Measurements from ENCODE around the gene SERINC2.

The SERINC2 gene

DNA sequence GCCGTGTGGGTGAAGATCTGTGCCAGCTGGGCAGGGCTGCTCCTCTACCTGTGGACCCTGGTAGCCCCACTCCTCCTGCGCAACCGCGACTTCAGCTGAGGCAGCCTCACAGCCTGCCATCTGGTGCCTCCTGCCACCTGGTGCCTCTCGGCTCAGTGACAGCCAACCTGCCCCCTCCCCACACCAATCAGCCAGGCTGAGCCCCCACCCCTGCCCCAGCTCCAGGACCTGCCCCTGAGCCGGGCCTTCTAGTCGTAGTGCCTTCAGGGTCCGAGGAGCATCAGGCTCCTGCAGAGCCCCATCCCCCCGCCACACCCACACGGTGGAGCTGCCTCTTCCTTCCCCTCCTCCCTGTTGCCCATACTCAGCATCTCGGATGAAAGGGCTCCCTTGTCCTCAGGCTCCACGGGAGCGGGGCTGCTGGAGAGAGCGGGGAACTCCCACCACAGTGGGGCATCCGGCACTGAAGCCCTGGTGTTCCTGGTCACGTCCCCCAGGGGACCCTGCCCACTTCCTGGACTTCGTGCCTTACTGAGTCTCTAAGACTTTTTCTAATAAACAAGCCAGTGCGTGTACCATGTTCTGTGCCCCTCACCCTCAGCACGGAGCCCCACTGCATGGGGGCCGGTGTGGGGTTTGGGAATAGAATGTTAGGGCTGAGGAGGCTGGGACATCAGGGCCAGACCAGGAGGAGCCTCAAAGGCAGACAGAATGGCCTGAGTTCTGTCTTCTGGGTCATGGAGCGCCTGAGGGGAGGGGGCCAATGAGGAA is 21.3 kb downstream of the SERINC2 start:
- DNase-seq (ENCODE audit: low spot score) = peak; percentile 22

DNA sequence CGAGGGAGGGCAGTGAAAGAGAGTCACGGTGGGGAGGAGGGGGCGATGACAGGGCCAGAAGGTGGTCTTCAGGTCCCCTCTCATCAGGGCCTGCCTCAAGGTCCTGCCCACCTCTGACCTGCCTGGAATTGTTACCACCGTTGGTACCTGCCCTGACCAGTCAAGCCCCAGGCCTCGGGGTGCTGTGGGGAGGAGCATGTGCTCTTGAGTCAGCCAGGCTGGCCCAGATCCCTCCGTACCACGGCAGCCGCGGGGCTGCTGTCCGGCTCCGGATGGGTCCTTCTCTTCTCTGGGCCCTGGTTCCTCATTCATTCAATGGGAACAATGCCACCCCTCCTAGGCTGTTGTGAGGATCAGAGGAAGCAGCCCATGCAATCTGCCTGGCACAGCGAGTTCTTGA is 22.0 kb downstream of the SERINC2 start:
- DNase-seq (ENCODE audit: low spot score) = no peak

DNA sequence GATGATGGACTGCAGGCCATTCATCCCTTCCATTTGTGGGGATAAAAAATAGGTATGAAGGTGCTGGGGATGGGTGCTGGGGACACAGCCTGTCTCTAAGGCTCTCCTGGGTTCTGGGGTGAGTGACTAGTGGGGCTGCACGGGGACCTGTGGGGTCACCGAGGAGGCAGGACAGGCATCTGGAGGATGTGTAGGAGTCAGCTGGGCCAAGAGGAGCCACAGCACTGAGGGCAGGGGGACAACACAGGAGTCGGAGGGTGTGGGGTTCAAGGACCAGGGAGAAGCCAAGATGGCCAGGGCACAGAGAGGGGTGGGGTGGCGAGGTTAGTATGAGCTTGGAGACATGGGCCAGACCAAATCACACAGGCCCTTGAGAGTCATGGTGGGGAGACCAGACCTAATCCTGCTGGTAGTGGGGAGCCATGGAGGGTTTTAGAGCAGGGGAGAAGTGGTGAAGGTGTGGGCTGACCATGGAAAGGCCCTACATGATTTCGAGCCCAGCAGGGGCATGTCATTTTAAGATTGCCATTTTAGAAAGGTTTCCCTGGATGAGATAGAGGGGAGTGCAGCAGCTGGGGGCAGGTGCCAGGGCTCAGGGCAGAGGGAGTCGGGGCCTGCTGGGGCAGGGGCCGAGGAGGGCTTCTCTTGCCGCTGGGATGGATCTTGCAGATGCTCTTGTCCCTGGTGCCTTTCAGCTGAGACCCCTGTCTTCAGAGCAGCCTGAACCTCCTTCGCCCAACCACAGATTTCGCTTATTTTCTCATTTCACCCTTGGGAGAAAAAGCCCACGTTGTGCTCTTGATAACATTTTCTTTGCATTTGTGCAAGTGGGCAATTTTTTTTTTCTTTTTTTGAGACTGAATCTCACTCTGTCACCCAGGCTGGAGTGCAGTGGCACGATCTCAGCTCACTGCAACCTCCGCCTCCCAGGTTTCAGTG is 22.7 kb downstream of the SERINC2 start:
- DNase-seq (ENCODE audit: low spot score) = no peak

DNA sequence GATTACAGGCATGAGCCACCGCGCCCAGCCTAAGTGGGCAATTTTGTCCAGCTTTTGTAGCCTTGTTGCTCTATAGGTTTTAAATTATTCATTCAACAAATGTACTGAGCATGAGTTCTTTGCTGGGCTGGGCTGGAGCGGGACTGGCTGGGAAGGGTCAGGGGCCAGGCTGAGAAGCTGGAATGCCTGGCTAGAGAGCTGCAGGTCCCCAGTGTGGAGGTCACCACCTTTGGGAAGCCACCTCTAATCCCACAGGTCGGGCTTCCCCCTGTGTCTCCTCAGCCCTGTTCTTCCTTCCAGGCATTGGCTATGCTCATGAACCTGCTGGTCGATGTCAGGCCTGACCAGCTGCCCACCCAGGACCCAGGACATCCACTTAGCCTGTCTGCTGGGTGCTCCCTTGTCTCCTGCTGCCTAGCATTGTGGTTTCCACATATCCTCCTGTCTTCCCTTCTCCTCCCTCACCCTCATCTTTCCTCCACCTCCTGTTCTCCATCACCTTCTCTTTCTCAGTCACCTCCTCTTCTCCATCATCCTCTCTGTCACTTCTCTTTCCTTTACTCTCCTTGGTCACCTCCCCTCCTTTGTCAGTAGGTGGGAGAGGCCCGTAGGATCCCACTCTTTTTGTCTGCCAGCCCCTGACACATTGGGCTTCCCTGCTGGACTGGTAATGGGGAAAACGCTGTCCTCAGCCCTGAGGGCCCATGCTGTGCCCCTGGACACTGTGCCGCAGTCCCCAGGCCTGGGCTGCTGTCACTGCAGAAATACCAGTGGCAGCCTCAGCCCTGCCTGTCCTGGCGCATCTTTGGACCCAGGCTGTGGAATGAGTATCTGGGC is 23.8 kb downstream of the SERINC2 start:
- DNase-seq (ENCODE audit: low spot score) = no peak

DNA sequence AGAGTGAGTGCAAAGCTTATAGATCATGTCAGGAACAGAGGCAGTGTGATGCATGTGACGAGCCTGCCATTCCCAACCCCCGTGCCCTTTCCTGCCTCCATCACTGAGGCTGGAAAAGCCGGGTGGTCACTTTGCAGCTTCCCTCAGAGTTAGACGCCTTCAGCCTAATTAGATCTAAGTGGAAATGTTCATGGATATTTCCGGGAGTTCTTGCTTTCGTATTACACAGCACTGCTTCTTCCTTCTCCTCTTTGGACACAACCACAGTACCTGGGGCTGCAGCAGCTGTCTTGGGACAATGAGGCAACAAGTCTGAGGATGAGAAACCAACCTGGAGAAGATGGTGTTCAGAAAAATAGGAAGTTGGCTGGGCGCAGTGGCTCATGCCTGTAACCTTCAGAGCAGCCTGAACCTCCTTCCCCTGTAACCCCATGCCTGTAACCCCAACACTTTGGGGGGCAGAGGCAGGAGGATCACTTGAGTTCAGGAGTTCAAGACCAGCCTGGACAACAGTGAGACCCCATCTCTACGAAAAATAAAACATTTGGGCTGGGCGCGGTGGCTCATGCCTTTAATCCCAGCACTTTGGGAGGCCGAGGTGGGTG is 24.5 kb downstream of the SERINC2 start:
- no peak for DNase-seq (ENCODE audit: low spot score)

DNA sequence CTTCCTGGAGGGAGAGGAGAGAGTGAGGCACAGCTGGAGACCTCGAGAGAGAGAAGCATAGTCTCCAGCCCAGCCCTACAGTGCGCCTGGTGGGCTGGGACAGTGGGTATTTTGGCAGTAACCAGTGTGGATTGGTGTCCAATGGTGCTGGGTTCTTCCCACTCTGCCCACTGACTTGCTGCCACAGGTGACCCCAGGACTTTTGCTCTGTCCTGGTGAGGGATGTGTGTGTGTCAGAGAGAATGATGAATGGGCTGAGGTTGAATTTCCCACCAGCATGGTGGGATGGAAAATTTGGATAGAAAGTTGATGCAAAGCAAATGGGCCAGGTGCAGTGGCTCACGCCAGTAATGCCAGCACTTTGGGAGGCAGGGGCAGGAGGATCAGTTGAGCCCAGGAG is 26.3 kb downstream of the SERINC2 start:
- no peak for DNase-seq (ENCODE audit: low spot score)

DNA sequence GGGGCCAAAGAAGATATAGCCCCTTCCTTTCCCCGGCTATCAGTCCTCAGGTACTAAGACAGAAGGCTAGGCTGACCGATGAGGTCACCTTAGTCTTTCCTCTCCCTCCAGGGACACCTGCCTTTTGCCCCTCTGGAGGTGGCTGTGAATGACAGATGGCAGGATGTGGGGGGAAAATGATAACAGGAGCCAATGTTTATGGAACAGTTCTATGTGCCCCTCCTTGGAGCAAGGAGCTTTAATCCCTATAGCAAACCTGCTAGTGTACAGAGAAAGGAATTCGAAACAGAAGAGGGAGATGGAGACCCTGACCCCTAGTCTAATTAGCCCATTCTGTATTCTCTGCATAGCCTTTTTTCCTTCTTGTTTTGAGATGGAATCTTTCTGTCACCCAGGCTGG is 28.1 kb downstream of the SERINC2 start:
- DNase-seq (ENCODE audit: low spot score) = no peak

DNA sequence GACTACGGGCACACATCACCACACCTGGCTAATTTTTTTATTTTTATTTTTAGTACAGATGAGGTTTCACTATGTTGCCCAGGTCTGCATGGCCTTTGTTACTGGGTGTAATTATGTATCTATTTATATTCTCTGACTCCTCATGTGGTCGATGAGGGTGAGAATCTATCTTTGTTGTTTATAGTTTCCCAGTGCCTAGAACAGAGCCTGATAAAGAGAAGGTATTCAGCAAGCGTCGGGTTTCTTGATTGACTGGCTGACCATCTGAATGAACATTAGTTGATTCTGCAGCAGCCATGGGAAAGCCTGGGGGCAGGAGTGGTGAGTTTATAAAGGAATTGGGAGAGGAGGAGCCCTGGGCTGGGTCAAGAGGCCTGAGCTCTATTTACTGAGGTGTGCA is 28.5 kb downstream of the SERINC2 start:
- DNase-seq (ENCODE audit: low spot score) = no peak

DNA sequence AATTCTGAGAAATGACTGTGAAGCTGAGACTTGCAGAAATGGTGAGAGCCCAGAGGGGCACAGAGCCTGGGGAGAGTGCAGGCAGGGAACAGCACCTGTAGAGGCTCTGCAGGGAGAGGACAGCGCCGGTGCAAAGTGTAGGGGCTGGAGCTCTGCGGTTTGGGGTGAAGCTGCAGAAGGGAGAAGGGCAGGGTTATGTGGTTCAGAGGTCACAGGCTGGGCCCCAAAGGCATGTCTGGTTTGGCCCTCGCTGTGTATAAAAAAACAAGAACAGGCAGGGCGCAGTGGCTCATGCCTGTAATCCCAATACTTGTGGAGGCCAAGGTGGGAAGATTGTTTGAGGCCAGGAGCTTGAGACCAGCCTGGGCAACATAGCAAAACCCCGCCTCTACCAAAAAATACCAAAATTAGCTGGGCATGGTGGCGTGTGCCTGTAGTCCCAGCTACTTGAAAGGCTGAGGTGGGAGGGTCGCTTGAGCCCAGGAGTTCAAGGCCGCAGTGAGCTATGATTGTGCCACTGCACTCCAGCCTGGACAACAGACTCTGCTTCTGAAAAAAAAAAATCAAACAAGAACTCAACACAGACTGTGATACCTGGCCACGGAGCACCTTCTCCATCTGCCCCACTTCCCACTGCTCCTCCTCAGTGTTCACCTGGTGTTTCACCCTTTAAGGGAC is 29.1 kb downstream of the SERINC2 start:
- DNase-seq (ENCODE audit: low spot score) = no peak

DNA sequence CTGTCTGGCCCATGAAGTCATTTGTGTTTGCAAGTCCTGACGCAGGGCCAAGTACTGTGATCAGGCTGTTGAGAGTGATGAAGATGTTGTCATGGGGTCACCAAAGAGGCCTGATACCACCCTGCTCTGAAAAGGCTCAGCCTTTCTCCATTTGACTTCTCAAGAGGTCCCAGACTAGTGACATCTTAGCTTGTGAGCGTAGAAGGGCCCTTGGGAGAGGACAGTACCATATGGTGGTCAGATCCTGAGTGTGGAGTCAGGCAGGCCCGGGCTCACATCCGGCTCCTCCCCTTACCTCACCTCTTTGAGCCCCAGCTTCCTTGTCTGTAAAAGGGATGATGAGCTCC is 29.6 kb downstream of the SERINC2 start:
- no peak for DNase-seq (ENCODE audit: low spot score)

DNA sequence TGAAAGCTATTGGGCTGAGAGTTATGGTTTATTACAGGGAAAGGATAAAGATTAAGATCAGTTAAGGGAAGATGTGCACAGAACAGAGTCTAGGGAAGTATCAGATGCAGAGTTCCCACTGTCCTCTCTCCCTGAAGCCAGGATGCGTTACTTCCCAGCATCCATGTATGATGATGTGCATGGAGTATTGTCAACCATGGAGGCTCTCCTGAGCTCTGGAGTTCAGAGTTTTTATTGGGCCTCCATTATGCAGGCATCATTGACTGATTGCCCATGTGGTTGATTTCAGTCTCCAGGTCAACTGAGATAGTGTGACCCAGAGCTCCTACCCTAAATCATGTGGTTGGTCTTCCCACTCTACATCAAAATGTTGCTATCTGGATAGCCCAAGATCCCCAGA is 30.7 kb downstream of the SERINC2 start:
- DNase-seq (ENCODE audit: low spot score) = no peak

DNA sequence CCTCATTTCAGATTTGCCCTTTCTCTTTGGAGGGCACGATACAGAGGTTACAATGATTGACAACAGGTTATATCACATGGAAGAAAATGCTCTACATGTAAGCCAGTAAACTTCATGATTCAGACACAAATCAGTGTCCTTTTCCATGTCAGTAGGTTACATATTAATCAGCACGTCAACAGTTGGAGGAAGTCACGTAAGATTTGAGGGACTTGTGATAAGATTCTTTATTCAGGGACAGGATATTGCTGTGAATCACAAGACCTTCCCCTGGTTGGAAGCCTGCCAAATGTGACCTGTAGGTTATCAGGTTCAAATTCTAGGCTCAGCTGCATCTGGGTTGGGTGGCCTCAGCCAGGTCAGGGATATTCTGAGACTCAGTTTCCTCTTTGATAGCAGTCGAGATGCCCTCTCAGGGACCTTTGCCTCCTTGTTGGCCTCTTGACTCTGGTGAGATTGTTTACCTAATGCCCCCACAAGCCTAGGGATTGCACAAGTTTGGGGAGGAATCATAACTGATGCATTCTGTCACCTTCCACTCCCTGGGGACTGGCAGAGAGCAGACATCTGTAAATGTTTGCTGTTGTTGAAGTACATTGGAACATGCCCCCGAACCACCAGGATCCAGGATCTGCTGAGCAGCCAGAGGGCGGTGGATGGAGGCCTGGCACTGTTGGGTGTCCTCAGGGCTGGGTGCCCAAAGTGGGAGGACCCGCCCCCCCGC is 31.9 kb downstream of the SERINC2 start:
- no peak for DNase-seq (ENCODE audit: low spot score)

DNA sequence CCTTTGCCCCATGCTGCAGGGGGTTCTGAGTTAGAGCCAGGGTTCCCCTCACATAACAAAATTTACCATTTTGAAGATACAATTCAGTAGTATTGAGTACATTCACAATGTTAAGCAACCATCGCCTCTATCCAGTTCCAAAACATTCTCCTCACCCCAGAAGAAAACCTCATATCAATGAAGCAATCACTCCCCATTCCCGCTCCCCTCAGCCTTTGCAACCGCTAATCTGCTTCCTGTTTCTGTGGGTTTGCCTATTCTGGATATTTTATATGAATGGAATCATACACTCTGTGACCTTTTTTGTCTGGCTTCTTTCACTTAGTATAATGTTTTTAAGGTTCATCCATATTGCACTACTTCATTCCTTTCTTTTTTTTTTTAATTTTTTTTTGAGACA is 32.9 kb downstream of the SERINC2 start:
- no peak for DNase-seq (ENCODE audit: low spot score)

DNA sequence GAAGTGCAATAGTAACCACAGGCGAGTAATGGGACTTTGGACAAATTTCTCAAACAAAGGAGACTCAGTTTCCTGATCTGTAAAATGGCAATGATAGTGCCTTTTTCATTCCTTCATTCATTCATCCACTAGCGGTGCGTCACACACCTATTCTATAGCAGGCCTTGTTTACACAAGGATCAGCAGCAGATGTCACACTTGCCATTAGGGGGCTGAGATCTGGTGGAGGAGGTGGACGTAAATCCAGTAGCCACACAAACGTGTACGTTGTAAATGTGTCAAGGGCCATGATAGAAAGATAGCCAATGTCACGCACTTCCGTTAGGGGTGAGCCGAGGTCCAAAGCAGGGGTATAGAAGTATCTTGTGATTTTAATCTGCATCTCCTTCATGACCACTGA is 34.2 kb downstream of the SERINC2 start:
- DNase-seq (ENCODE audit: low spot score) = no peak

DNA sequence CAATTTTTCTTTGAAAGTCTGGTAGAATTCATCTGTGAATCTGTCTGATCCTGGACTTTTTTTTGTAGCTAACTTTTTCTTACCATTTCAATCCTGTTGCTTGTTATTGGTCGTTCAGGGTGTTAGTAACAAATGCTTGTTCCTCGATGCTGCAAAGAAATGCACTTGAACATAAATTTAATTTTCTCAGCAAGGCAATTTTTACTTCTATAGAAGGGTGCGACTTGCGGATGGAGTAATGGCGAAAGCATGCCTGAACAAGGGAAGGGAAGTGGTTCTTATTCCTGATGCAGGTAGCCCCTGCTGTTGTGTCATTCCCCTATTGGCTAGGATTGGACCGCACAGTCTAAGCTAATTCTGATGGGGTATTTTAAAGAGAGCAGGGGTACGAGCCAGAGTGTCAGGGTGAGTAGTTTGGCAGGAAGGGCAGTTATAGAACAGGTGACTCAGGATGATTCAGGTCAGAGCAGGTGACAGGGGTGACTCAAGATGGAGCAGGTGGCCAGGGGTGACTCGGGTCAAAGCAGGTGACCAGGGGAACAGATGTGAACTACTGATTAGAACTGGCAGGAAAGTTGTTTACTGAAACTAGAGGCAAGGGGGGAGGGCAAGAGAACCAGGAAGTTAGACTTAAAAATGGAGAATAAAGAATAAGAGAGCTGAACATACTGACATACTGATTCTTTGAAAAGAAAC is 40.5 kb downstream of the SERINC2 start:
- no peak for DNase-seq (ENCODE audit: low spot score)

DNA sequence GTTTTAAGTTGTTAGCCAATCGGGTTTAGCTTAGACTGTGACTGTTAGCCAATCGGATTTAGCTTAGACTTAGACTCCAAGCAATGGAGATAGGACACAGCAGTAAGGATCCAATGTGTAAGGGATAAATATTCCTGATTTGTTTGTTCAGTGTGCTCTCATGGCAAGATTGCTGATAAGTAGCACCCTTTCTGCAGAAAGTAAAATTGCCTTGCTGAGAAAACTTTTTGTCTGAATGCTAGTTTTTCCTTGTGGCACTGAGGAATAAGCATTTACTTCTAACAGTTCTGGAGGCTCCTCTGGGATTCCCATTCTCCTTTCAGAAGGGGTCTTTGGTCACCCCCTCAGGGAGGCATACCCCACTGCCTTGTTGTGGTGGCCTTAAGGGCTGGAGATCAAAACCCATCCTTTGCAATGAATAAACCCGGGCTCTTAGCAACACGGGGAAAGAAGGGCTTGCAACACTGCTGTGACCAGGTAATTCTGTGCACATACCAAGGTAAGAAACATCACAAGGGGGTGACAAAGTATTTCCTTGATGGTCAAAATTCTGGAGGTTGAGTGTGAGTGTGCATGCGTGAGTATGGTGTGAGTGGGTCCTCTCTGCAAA is 45.4 kb downstream of the SERINC2 start:
- DNase-seq (ENCODE audit: low spot score) = no peak

DNA sequence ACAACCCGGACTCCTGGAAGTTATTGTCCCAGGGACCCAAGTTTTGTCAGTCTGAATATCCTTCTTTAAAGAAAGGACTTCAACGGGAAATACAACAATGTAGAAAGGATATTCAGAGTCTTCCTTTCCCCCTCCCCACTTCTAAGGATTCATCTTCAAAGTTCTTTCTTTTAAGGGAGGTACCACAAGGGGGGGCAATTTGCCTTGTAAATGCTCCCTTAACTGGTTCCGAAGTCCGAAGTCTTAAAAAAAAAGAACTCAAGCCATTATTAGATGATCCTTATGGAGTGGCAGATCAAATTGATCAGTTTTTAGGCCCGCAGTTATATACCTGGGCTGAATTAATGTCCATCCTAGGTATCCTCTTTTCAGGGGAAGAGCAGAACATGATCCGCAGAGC is 47.0 kb downstream of the SERINC2 start:
- DNase-seq (ENCODE audit: low spot score) = no peak

DNA sequence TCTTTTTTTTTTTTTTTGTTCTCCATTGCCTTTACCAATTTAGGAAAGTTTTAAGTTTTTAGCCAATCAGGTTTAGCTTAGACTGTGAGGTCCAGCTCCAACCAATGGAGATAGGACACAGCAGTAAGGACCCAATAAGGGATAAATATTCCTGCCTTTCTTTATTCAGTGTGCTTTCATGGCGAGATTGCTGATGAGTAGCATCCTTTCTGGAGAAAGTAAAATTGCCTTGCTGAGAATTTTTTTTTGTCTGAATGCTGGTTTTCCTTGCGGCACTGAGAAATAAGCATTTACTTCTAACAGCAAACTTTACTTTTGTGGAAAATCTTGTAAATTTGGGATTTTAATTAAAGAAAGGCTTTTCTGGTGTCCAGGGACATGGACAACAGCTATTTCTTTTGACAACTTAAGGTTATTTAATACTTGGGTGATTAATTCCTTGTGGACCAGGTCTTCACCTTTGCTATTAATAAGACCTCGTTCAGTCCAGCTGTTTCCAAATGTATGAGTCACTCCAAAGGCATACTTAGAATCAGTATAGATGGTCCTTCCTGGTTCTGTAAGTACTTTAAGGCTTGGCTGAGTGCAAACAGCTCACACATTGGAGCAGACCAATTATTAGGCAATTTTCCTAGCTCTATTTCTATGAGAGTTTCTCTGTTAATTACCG is 54.1 kb downstream of the SERINC2 start:
- no peak for DNase-seq (ENCODE audit: low spot score)

DNA sequence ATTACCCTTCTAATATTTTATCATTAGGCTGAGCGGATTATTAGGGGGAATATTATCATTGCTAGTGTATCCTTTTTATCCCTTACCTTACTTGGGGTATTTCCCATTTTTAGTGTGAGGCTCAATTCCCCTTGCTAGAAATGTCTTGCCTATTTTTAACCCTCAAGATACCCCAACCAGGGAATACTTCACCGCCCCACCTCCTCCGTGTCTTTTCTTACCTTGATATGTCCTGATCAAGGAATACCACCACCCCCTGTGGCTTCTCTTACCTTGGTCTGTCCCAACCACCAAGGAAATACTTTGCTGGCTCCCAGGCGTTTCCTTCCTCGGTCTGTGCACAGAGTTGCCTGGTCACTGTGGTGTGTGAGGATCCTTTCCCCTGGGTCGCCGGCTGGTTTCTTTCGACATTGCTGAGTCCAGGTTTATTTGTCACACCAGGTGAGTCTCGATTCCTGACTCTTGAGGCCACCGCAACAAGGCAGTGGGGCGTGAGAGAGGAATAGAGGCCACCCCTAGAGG is 57.8 kb downstream of the SERINC2 start:
- DNase-seq (ENCODE audit: low spot score) = no peak
